ENCODE measurements around the gene EIF4G2. TPM values are rescaled to one million over a fixed set of nuclear protein-coding genes. Genes with fewer than 3 reads are reported as not detected.

The EIF4G2 gene
- total RNA-seq, result 843 and 862 TPM in 2 replicates

GRCh38 chr11:10808553-10809372 is at the start of gene EIF4G2:
TSS of gene EIF4G2 (minus strand) at chr11:10808926.

GRCh38 chr11:10857709-10858438 is 49.1 kb upstream of the EIF4G2 start, which contains the start of gene ZBED5:
TSS of gene ZBED5 (minus strand) at chr11:10858053. CDS start at chr11:10854945, 3,108 bp downstream.

GRCh38 chr11:10750838-10751580 is 57.7 kb downstream of the EIF4G2 start, which contains the start of gene CTR9:
TSS of gene CTR9 (plus strand) at chr11:10751246. CDS start at chr11:10751413, 167 bp downstream.

Other genes starting within 250 kb of the EIF4G2 start
- gene LYVE1, start 240.3 kb downstream of the EIF4G2 start, total RNA-seq, result not detected in 2 replicates
- gene IRAG1, start 115.2 kb downstream of the EIF4G2 start, total RNA-seq, result 7.0 and 28.8 TPM in 2 replicates
- gene CTR9, start 57.7 kb downstream of the EIF4G2 start, total RNA-seq, result 39.7 and 40.7 TPM in 2 replicates
- 35.4 and 46.8 TPM in 2 replicates for gene ZBED5, start 49.1 kb upstream of the EIF4G2 start, total RNA-seq

All from smooth muscle cell of trachea (primary cell).